Erythroblast (primary cell): Measurements from ENCODE around the gene CXCL13.

Experiments used
- GATA1 ChIP-seq: IDR thresholded peaks from 2 replicates; pipeline ENCODE4 v1.6.1; 2011; ENCODE audit warnings: low read depth, mild to moderate bottlenecking, control low read depth, low read length, moderate library complexity
- POLR2A ChIP-seq: IDR thresholded peaks from 2 replicates; pipeline ENCODE4 v1.6.1; 2011; ENCODE audit warnings: mild to moderate bottlenecking, low read length

DNA sequence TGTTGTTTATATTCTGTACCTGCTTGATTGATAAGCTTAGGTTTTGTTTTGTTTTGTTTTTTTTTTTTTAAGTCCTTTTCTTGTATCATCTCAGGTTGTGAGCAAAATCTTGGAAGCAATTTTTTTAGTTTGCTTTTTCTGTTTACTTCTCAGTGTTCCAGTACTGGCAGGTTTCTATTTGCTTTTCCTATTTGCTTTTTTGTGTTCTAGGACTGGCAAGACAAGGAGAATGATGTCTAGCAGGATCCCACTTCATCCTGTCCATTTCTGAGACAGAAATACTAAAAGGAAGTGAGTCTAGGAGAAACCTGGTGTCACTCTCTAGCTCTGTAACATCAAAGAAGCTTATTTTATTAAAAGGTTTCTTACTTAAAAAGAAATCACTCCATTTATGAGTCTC is 15.6 kb downstream of the CXCL13 start:
- TF ChIP-seq POLR2A (no peak), GATA1 (no peak)
